Natural killer cell (primary cell): ENCODE data around the gene SLC52A3. TPM values are rescaled to one million over a fixed set of nuclear protein-coding genes. Genes with fewer than 3 reads are reported as not detected.

Experiments
- ATAC-seq, 3 donors: fragments of 150-1000 bp in 2 of 3; fragments of 200-7000 bp in 1 of 3; cut with Tn5 transposase; 1 replicate in 1 of 3; 2 replicates in 2 of 3; pipeline ENCODE4 v1.10.0; 2021; ENCODE audit warnings: mild to moderate bottlenecking in 2 of 3, moderate library complexity in 2 of 3
- DNase-seq, 2 donors: peaks; one replicate each; pipeline versions ENCODE4 v3.0.0 to v3.0.0-alpha.2; 2013 to 2021; ENCODE audit warnings: mixed read lengths in 1 of 2
- H3K27ac ChIP-seq: one replicate; pipeline ENCODE4 v1.5.1; 2013; ENCODE audit warnings: mild to moderate bottlenecking, low read length
- H3K27me3 ChIP-seq: one replicate; pipeline ENCODE4 v1.6.1; 2013; ENCODE audit warnings: low read length; ENCODE audit not compliant: control insufficient read depth, insufficient read depth
- H3K36me3 ChIP-seq: one replicate; pipeline ENCODE4 v1.6.1; 2013; ENCODE audit warnings: low read length; ENCODE audit not compliant: control insufficient read depth, insufficient read depth
- H3K4me1 ChIP-seq: one replicate; pipeline ENCODE4 v1.6.1; 2013; ENCODE audit warnings: low read length; ENCODE audit not compliant: control insufficient read depth, insufficient read depth
- H3K4me3 ChIP-seq: one replicate; pipeline ENCODE4 v1.5.1; 2013; ENCODE audit warnings: low read length
- H3K9me3 ChIP-seq: one replicate; pipeline ENCODE4 v1.6.1; 2013; ENCODE audit warnings: low read length; ENCODE audit not compliant: control insufficient read depth, insufficient read depth
- H3K27ac Mint-ChIP-seq, 2 donors: one replicate each; pipeline ENCODE4 v1.8.0; 2022; ENCODE audit warnings: mild to moderate bottlenecking in 2 of 2, mixed read lengths in 2 of 2, moderate library complexity in 1 of 2
- H3K27me3 Mint-ChIP-seq, 2 donors: one replicate each; pipeline ENCODE4 v1.8.0; 2022; ENCODE audit warnings: low read depth in 2 of 2, mixed read lengths in 2 of 2
- H3K36me3 Mint-ChIP-seq: one replicate; pipeline ENCODE4 v1.8.0; 2022; ENCODE audit warnings: mixed read lengths
- H3K4me1 Mint-ChIP-seq, 2 donors: one replicate each; pipeline ENCODE4 v1.8.0; 2022; ENCODE audit warnings: mixed read lengths in 2 of 2
- H3K4me3 Mint-ChIP-seq: one replicate; pipeline ENCODE4 v1.8.0; 2022; ENCODE audit warnings: mild to moderate bottlenecking, moderate library complexity, mixed read lengths
- H3K9me3 Mint-ChIP-seq, 2 donors: one replicate each; pipeline ENCODE4 v1.8.0; 2022; ENCODE audit warnings: mixed read lengths in 2 of 2
- whole genome bisulfite sequencing: methylation state at CpG from one replicate; pipeline ENCODE4 v1.1.7; 2013; ENCODE audit warnings: missing lambda C conversion rate; ENCODE audit not compliant: insufficient coverage; 5-methylcytosine and 5-hydroxymethylcytosine counted together
- intact Hi-C: fragments of 100-400 bp; cut with micrococcal nuclease; formaldehyde crosslinking; loops from one replicate; pipeline ENCODE4 v1.14.2; 2022
- total RNA-seq, 4 donors: library from RNA; stranded (reverse); fragments of 120-200 nt in 1 of 4; gene quantifications; one replicate each; pipeline versions ENCODE4 v1.2.3 to v1.2.4, GENCODE V29; 2013 to 2022
- TF ChIP-seq, protein P1 (sequence below): fragments of 200-600 bp; IDR thresholded peaks from one replicate; pipeline ENCODE4 v1.8.0; 2022; ENCODE audit warnings: antibody characterized with exemption

Gene SLC52A3
- total RNA-seq, 3 donors from 2014 or later (not counting 1 experiment from before 2014, with no cell fraction given) = not detected

GRCh38 chr20:723756-724155 lies 44.5 kb downstream of the SLC52A3 start:
- Mint-ChIP-seq H3K27me3 (peaks cover 37 to 38% of the 10 kb centered on the region in 2 donors), H3K4me3 (no peak overlapping the region), H3K36me3 (no peaks in the 10 kb centered on the region), H3K4me1 (no peaks in the 10 kb centered on the region), H3K27ac (no peak overlapping the region), H3K9me3 (no peaks in the 10 kb centered on the region)
- Histone ChIP-seq H3K9me3 (no peaks in the 10 kb centered on the region), H3K4me3 (no peak overlapping the region), H3K27ac (no peak overlapping the region), H3K36me3 (no peaks in the 10 kb centered on the region), H3K4me1 (no peaks in the 10 kb centered on the region), H3K27me3 (peaks cover 10% of the 10 kb centered on the region)
- intact Hi-C loops = no loop called here
- TF ChIP-seq, protein P1, sequence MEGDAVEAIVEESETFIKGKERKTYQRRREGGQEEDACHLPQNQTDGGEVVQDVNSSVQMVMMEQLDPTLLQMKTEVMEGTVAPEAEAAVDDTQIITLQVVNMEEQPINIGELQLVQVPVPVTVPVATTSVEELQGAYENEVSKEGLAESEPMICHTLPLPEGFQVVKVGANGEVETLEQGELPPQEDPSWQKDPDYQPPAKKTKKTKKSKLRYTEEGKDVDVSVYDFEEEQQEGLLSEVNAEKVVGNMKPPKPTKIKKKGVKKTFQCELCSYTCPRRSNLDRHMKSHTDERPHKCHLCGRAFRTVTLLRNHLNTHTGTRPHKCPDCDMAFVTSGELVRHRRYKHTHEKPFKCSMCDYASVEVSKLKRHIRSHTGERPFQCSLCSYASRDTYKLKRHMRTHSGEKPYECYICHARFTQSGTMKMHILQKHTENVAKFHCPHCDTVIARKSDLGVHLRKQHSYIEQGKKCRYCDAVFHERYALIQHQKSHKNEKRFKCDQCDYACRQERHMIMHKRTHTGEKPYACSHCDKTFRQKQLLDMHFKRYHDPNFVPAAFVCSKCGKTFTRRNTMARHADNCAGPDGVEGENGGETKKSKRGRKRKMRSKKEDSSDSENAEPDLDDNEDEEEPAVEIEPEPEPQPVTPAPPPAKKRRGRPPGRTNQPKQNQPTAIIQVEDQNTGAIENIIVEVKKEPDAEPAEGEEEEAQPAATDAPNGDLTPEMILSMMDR = no peak
- 84% methylated on average over 8 of the region's 8 CpGs for WGBS
- DNase-seq = no peak
- no peak for ATAC-seq

- H3K36me3 ChIP-seq = no peaks in the 10 kb centered on the region
- WGBS = 88% methylated on average over 11 of the region's 11 CpGs
- Mint-ChIP-seq H3K4me1 (no peaks in the 10 kb centered on the region), H3K27me3 (peaks cover 31 to 34% of the 10 kb centered on the region in 2 donors), H3K27ac (no peak overlapping the region), H3K9me3 (no peaks in the 10 kb centered on the region), H3K4me3 (no peak overlapping the region), H3K36me3 (no peaks in the 10 kb centered on the region)
- DNase-seq (no peak), ATAC-seq (no peak)
- no peaks in the 10 kb centered on the region for H3K4me1 ChIP-seq
- TF ChIP-seq, protein P1 = no peak
- no peaks in the 10 kb centered on the region for H3K9me3 ChIP-seq
- peaks cover 7% of the 10 kb centered on the region for H3K27me3 ChIP-seq
- H3K27ac ChIP-seq = no peak overlapping the region
- intact Hi-C loops = no loop called here
- H3K4me3 ChIP-seq = no peak overlapping the region
Measured at GRCh38 chr20:722822-723644, 45.3 kb downstream of the SLC52A3 start.

GRCh38 chr20:721876-722275 lies 46.4 kb downstream of the SLC52A3 start:
- no peak for ATAC-seq
- TF ChIP-seq, protein P1 = no peak
- H3K4me3 Mint-ChIP-seq = no peak overlapping the region
- H3K27ac Mint-ChIP-seq = no peak overlapping the region
- 92% methylated on average over 2 of the region's 4 CpGs for WGBS
- DNase-seq = no peak
- Histone ChIP-seq H3K27ac (no peak overlapping the region), H3K27me3 (peaks cover 4% of the 10 kb centered on the region), H3K4me3 (no peak overlapping the region), H3K4me1 (no peaks in the 10 kb centered on the region), H3K9me3 (no peaks in the 10 kb centered on the region), H3K36me3 (no peaks in the 10 kb centered on the region)
- peaks cover 27 to 30% of the 10 kb centered on the region in 2 donors for H3K27me3 Mint-ChIP-seq
- no peaks in the 10 kb centered on the region for H3K36me3 Mint-ChIP-seq
- H3K9me3 Mint-ChIP-seq = no peaks in the 10 kb centered on the region
- H3K4me1 Mint-ChIP-seq = no peaks in the 10 kb centered on the region
- intact Hi-C loops = no loop called here
